ENCODE data around the gene HLA-DQB1. TPM values are rescaled to one million over a fixed set of nuclear protein-coding genes. Genes with fewer than 3 reads are reported as not detected.
"Not testable (repeated sequence)": the region's sequence is repeated elsewhere in the genome, so short reads cannot be mapped to it uniquely, and the experiment has no call there.

HLA-DQB1 gene
- total RNA-seq, 1 experiment from 2014 or later = not detected

DNA sequence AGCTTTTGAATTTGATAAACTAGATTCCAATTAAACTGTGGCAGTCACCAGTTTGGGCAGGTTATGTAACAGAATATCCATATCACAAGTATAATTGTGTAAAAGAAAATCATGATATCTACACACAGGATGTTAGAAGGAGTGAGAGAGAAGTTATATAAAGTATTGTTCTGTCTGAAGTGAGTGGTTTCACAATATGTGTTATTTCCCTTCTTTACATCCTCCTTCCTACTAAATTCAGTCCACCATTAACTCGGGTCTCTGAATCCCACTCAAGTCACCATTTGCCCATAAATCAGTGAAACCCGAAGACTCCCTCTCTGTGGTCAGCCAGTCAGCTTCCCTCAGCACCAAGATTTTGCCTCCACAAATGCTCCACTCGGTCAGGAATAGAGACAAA, 796 bp downstream of the HLA-DQB1 start:
- in situ Hi-C loops (cut with HindIII; ENCODE audit: low sequenced_read_pairs) = loop anchor here (10.0 kb wide), 1 partner anchor 99 kb away; the partner anchor contains the start of gene HLA-DQB2
- no peak for DNase-seq (ENCODE audit: low spot score)

DNA sequence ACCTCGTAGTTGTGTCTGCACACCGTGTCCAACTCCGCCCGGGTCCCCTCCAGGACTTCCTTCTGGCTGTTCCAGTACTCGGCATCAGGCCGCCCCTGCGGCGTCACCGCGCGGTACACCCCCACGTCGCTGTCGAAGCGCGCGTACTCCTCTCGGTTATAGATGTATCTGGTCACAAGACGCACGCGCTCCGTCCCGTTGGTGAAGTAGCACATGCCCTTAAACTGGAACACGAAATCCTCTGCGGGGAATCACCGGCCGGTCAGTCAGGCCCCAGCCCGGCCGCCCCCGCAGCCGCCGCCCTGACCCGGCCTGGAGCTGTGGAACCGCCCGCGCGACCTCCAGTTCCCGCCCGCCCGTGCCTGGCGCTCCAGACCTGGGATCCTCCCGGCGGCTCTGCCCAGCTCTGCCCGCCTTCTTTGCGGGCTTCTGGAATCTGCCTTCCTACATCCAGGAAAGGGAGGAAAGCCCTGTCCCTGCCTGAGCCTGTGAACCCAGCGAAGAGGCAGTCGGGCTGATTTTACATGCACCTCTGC, 1.6 kb downstream of the HLA-DQB1 start:
- in situ Hi-C loops (cut with HindIII; ENCODE audit: low sequenced_read_pairs) = loop anchor here (10.0 kb wide), 1 partner anchor 100 kb away; the partner anchor contains the start of gene HLA-DQB2
- DNase-seq (ENCODE audit: low spot score) = no peak

DNA sequence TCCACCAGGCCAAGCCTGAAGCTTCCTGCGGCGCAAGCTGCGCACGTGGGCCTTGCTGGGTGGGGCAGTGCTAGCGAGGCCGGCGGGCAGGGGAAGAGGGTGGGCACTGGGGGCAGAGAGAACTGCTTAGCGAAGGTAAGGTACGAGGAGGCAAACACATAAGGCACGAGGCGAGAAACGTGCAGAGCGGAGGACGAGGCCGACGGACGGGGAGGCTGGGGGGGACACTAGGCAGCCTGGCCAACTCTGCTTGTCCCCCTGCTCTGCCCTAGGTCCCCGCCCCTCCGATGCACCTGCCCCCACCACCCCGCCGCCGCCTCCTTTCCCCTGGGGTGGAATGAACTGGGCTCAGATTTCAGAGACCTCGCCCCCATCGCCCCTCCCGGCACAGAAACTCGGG, 2.1 kb downstream of the HLA-DQB1 start:
- in situ Hi-C loops (cut with HindIII; ENCODE audit: low sequenced_read_pairs) = loop anchor here (10.0 kb wide), 1 partner anchor 100 kb away; the partner anchor contains the start of gene HLA-DQB2
- no peak for DNase-seq (ENCODE audit: low spot score)

DNA sequence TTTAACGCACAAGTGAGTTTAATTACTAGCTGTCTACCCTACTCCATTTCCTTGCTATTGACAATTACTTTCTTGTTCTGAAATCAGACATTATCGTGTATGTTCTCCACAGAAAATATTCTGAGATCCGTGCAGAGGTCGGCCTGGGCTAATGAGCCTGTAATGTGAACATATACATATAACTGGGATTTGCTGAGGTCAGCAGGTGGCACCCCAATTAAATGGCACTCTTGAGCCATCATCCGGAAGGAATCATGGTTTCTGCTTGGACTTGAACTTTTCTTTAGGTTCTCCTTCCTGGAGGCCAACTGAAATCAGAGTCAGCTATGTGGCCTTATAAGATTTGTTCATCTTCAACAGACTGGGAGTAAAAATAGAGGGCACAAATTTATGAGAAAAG, 3.6 kb downstream of the HLA-DQB1 start:
- DNase-seq (ENCODE audit: low spot score) = no peak
- in situ Hi-C loops (cut with HindIII; ENCODE audit: low sequenced_read_pairs) = loop anchor here (10.0 kb wide), 1 partner anchor 102 kb away; the partner anchor contains the start of gene HLA-DQB2

DNA sequence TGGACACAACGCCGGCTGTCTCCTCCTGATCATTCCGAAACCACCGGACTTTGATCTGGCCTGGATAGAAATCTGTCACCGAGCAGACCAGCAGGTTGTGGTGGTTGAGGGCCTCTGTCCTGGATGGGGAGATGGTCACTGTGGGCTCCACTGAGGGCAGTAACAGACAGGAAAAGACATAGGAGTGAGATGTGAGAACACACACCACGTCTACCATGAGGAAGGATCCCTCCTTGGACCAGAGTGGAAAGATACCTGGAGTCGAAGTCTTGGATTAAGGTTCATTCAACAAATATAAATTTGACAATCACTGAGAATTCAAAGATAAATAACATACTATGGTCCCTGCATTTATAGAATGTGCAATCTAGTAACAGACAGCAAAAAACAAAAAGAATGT, 4.4 kb downstream of the HLA-DQB1 start:
- no peak for DNase-seq (ENCODE audit: low spot score)
- in situ Hi-C loops (cut with HindIII; ENCODE audit: low sequenced_read_pairs) = loop anchor here (10.0 kb wide), 1 partner anchor 103 kb away; the partner anchor contains the start of gene HLA-DQB2

DNA sequence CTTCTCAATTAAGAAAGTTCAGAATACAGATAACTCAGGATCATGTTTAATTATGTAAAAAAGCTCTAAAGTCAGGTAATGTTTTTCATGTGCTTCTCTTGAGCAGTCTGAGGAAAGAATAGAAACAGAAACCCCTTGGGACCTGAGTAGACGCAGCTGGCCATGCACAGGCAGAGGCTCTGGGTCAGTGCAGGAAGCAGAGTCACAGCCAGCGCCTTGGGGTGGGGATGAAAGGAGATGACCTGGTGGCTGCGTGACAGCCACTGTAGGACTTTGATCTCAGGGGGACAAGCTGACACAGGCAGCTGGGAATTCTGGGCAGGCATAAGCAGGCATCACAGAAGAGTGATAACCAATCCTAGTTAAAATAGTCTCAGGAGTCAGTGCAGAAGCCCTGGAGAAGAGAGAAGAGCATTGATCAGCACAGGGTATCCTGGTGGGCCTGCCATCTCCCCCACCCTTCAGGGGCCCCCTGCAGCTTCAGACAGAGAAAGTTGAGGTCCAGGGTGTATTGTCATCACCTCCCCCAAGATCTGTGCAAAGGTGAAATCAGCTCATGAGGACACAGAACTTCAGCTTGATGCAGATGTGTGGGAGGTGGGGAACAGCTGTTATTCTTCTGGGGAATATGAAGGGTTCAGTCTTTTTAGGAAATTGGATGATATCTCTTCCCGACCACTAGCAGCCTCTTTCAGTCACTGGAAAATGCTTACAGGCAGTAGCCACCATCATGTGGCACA, 6.4 kb downstream of the HLA-DQB1 start:
- in situ Hi-C loops (cut with HindIII; ENCODE audit: low sequenced_read_pairs) = loop anchor here (10.0 kb wide), 1 partner anchor 105 kb away; the partner anchor contains the start of gene HLA-DQB2
- DNase-seq (ENCODE audit: low spot score) = no peak

DNA sequence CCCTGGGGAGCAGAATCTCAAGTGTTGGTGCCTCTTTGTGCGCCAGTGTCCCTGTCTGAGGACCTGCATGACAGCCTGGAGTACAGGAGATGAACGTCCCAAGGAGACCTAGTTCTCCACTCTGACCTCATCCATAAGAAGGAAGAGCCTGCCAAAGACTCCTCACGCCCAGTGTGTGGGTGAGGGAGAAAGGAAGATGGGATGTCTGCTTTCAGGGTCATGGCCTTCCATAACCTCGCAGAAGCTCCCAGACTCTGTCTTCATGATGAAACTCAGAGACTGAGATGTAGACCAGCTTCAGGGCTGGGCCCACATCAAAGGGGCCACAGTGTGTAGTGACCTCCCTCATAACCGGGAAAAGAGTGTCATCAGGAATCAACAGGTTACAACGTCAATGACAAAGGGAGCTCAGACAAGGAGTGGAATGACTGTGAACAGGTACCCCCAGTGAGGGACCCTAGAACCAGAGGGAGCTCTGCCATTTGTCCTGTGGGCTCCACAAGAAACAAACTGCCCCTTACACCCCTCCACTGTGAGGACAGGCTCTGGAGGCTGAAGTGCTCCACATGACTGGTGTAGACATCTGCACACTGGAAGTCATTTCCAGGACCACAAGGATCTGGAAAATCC, 8.1 kb downstream of the HLA-DQB1 start:
- in situ Hi-C loops (cut with HindIII; ENCODE audit: low sequenced_read_pairs) = no loop called here
- no peak for DNase-seq (ENCODE audit: low spot score)

DNA sequence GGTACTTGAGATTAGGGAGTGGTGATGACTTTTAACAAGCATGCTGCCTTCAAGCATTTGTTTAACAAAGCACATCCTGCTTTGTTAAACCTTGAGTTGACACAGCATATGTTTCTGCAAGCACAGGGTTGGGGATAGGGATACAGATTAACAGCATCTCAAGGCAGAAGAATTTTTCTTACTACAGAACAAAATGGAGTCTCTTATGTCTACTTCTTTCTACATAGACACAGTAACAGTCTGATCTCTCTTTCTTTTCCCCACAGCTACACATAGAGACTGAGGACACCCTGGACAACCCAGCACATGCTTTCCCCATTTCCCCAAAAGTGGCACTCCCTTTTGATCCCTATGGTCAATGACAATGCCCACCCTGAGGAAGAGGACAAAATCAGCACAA, 8.6 kb downstream of the HLA-DQB1 start:
- in situ Hi-C loops (cut with HindIII; ENCODE audit: low sequenced_read_pairs); DNase-seq (ENCODE audit: low spot score): not testable (repeated sequence)

DNA sequence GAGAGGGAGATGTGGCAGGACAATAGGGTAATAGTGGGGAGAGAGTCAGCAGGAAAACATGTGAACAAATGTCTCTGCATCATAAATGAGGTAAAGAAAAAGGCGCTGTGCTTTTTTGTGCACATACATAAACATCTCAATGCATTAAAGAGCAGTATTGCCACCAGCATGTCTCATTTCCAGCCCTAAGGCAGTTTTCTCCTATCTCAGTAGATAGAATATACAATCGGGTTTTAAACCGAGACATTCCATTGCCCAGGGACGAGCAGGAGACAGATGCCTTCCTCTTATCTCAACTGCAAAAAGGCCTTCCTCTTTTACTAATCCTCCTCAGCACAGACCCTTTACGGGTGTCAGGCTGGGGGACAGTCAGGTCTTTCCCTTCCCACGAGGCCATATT, 9.1 kb downstream of the HLA-DQB1 start:
- in situ Hi-C loops (cut with HindIII; ENCODE audit: low sequenced_read_pairs); DNase-seq (ENCODE audit: low spot score): not testable (repeated sequence)

DNA sequence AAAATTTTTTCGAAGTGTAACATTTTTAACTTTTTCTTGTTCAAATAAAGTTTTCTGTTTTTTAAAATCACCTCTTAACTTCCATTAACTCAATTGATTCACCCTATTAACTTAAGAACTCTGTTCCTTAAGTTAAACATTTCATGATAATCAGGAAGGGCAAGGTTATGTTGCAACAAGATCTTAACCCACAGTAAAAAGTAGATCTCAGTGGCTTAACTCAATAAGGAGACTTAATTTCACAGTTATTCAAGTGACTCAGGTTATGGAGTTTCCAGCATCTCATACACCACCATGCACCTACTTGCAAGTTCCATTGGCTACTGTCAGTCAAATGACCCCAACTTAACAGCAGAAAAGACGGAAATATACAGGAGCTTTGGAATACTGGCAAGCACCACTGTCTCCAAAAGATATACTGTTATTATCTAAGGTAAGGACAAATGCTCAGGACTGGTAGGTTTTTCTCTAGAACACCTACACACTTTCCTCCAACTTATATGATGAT, 11.2 kb downstream of the HLA-DQB1 start:
- in situ Hi-C loops (cut with HindIII; ENCODE audit: low sequenced_read_pairs) = no loop called here
- DNase-seq (ENCODE audit: low spot score) = no peak

DNA sequence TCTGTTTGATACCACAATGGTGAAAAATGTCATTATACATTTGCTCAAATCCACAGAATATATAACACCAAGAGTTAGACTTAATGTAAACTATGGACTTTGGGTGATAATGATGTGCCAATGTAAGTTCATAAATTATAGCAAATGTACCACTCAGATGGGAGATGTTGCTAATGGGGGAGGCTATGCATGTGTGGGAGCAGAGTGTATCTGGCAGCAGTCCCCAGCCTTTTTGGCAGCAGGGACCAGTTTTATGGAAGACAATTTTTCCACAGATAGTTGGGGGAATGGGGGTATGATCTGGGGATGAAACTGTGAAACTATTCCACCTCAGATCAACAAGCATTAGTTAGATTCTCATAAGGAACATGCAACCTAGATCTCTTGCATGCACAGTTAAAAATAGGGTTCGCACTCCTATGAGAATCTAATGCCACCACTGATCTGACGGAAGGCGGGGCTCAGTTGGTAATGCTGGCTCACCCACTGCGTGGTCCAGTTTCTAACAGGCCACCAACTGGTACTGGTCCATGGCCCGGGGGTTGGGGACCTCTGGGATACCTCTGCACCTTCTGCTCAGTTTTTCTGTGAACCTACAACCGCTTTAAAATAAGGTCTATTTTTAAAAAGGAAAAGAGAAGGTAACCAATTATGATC, 21.3 kb downstream of the HLA-DQB1 start:
- in situ Hi-C loops (cut with HindIII; ENCODE audit: low sequenced_read_pairs) = no loop called here
- DNase-seq (ENCODE audit: low spot score) = no peak

DNA sequence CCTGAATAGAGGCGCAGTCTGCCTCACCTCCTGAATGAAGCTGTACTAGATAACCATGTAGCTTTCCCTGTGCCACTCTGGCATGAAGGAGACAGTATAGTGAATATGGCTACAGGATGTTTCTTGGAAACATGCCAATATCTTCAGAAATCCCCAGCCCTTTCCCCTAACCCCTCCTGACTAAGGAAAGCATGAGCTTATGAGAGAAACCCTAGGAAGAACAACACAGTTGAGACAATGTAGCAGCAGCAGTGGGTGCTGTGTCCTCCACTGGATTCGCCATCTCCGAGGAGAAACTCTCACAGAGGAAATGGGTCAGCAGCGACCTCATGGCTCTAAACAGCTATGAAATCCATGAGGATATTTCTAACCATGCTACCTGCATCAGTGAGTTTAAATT, 22.6 kb downstream of the HLA-DQB1 start:
- DNase-seq (ENCODE audit: low spot score) = no peak
- in situ Hi-C loops (cut with HindIII; ENCODE audit: low sequenced_read_pairs) = no loop called here

DNA sequence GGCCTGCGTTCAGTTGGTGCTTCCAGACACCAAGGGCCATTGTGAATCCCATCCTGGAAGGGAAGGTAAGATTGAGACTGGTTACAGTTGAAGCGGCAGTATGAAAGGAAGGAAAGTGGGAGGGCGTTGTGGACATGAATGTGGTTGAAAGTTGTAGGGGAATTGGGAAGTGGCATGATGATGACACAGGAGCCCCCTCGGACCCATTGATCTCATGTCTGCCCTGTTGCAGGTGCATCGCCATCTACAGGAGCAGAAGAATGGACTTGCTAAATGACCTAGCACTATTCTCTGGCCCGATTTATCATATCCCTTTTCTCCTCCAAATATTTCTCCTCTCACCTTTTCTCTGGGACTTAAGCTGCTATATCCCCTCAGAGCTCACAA, 23.7 kb downstream of the HLA-DQB1 start:
- in situ Hi-C loops (cut with HindIII; ENCODE audit: low sequenced_read_pairs) = no loop called here
- DNase-seq (ENCODE audit: low spot score) = no peak

DNA sequence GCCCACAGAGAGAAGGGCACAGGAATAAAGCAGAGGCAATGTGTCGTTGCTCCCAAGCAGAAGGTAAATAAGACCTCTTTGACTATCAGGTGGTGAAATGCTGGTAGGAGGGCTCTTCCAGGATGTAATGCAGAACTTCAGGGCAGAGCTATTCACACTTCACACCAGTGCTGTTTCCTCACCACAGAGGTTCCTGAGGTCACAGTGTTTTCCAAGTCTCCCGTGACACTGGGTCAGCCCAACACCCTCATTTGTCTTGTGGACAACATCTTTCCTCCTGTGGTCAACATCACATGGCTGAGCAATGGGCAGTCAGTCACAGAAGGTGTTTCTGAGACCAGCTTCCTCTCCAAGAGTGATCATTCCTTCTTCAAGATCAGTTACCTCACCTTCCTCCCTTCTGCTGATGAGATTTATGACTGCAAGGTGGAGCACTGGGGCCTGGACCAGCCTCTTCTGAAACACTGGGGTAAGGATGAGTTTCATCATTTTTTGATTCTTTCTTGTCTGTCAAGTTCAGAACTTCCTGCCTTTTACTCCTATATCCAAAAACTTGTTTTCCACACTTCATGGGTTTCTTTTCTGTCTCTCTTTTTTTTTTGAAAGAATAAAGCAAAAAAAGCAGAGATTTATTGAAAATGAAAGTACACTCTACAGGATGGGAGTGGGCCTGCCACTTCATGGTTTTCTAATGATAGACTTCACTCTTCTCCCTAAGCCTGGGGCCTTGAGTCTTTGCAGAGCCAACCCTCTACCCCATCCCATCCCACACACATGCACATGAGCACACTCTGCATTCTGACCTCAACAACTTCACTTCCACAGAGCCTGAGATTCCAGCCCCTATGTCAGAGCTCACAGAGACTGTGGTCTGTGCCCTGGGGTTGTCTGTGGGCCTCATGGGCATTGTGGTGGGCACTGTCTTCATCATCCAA, 24.4 kb downstream of the HLA-DQB1 start:
- in situ Hi-C loops (cut with HindIII; ENCODE audit: low sequenced_read_pairs); DNase-seq (ENCODE audit: low spot score): not testable (repeated sequence)

DNA sequence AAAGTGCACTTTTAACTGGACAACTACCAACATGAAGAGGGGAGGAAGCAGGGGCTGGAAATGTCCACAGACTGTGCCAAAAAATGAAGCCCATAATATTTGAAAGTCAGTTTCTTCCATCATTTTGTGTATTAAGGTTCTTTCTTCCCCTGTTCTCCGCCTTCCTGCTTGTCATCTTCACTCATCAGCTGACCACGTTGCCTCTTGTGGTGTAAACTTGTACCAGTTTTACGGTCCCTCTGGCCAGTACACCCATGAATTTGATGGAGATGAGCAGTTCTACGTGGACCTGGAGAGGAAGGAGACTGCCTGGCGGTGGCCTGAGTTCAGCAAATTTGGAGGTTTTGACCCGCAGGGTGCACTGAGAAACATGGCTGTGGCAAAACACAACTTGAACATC, 25.3 kb downstream of the HLA-DQB1 start:
- DNase-seq (ENCODE audit: low spot score) = no peak
- in situ Hi-C loops (cut with HindIII; ENCODE audit: low sequenced_read_pairs) = no loop called here

DNA sequence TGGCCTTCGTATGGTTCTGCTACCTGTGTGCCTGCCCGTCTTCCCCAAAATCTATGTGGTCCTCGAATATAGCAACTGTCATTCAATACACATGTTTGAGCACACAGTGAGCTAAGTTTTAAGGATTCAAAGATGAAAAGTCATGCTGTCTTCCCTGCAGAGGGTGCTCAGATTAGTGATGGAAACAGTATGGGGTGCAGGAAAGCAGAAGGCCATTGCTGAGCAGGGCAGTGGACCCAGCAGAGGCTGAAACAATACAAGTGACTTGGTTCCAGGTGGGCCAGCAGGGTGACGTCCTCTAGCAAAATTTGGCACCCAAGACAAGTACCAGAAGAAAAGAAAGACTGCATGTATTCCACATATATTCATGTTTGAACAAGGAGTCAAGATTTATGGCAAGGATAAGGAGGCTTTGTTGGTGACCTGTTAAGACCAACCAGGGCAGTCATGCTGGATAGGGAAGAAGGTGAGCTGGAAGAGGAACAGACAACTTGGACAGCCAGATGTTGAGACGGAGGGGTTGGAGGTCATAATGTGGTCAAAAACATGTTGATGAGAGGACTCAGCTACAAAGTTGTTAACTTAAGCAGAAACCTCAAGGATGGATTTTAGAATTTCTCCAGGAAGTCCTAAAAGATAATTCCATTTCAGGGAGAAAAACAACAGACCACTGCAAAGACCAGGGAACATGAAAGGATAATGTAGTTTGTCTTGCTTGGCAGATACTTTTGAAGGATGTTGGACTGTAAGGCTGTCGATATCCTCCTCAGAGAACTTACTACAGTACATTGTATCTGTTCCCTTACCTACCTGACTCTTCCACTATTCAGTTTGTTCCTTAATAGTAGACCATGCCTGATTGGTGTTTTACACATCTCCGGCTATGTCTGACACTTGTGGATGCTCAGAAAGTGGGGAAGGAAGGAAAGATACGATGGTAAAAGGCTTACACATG, 26.7 kb downstream of the HLA-DQB1 start:
- no peak for DNase-seq (ENCODE audit: low spot score)
- in situ Hi-C loops (cut with HindIII; ENCODE audit: low sequenced_read_pairs) = no loop called here

DNA sequence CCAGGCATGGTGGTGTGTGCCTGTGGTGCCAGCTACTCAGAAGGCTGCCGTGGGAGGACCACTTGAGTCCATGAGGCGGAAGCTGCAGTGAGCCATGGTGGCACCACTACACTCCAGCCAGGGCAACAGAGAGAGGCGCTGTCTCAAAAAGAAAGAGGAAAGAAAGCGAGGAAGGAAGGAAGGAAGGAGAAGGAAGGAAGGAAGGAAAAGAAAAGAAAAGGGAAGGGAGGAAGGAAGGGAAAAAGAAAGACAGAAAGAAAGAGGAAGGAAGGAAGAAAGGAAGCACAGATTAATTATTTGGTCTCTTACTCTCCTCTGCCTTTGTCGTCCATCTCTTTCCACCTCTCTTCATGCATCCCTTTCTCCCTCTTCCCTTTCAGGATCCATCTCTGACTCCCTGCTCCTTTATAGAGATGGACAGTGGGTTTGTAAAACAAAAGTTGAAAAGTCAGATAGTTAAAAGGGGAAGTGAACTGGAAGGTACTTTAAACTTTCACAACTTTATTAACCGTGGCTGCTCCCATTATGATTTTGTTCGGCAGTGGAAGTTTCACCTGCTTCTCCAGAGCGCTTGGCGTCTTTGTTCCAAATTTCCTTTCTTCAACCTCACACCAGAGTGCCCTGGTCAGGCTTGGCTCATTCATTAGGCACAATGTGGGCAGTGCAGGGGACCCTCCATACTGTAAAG, 27.8 kb downstream of the HLA-DQB1 start:
- in situ Hi-C loops (cut with HindIII; ENCODE audit: low sequenced_read_pairs) = no loop called here
- DNase-seq (ENCODE audit: low spot score) = no peak
